Esophagus squamous epithelium (tissue), 5 donors: ENCODE measurements around the gene PIGZ. TPM values are rescaled to one million over a fixed set of nuclear protein-coding genes. Genes with fewer than 3 reads are reported as not detected.

Experiments used
- DNase-seq: peaks from one replicate; lab custom pipeline; 2025; lab: John Stamatoyannopoulos, UW
- H3K27ac ChIP-seq, 4 donors: fragments of 200-600 bp; sonication (generic); one replicate each; pipeline ENCODE4 v1.5.1; 2016 to 2019; ENCODE audit warnings: mild to moderate bottlenecking in 1 of 4
- H3K27me3 ChIP-seq, 4 donors: fragments of 200-600 bp; sonication (generic); 1 replicate in 3 of 4; 2 replicates in 1 of 4; pipeline versions ENCODE4 v1.5.1 to v1.6.0; 2017 to 2021; ENCODE audit warnings: antibody characterized with exemption in 1 of 4
- H3K36me3 ChIP-seq, 3 donors: fragments of 200-600 bp; sonication (generic); one replicate each; pipeline ENCODE4 v1.5.1; 2016 to 2019
- H3K4me1 ChIP-seq, 3 donors: fragments of 200-600 bp; sonication (generic); one replicate each; pipeline ENCODE4 v1.5.1; 2017 to 2019
- H3K4me3 ChIP-seq, 4 donors: fragments of 200-600 bp; sonication (generic); 1 replicate in 3 of 4; 2 replicates in 1 of 4; pipeline ENCODE4 v1.5.1; 2016 to 2019; ENCODE audit warnings: mild to moderate bottlenecking in 2 of 4, moderate library complexity in 1 of 4
- H3K9me3 ChIP-seq, 3 donors: fragments of 200-600 bp; sonication (generic); one replicate each; pipeline ENCODE4 v1.5.1; 2016 to 2019
- CTCF ChIP-seq, 6 experiments: fragments of 450-650 bp in 4 of 6; fragments of 200-600 bp in 2 of 6; sonication (generic) in 2 of 6; IDR thresholded peaks; one replicate each; pipeline ENCODE4 v1.5.1; 2016 to 2019; ENCODE audit warnings: antibody characterized with exemption in 6 of 6, mild to moderate bottlenecking in 4 of 6, moderate library complexity in 4 of 6
- POLR2A ChIP-seq, 4 donors: fragments of 450-650 bp; IDR thresholded peaks; one replicate each; pipeline ENCODE4 v1.6.1; 2017; ENCODE audit warnings: antibody characterized with exemption in 4 of 4, mild to moderate bottlenecking in 4 of 4, moderate library complexity in 3 of 4
- WGBS, 2 donors: methylation state at CpG; one replicate each; pipeline ENCODE4 v1.1.5; 2018; 5-methylcytosine and 5-hydroxymethylcytosine counted together
- intact Hi-C: fragments of 100-400 bp; cut with DNase I; formaldehyde crosslinking; loops from one replicate; pipeline ENCODE4 v1.15.0; 2022
- total RNA-seq, 4 donors: library from RNA; depleted of rRNA; stranded (reverse); fragments of >200 nt; gene quantifications; one replicate each; pipeline ENCODE4 v1.1.0, GENCODE V29; 2016
- donor health status: DM: yes; HTN: yes; CAD: no.

PIGZ gene
- total RNA-seq, 4 donors from 2014 or later, result 3.4 to 8.8 (median 5.4) TPM

- intact Hi-C loops, result no loop called here
- Histone ChIP-seq H3K27ac (no peak overlapping the region), H3K4me3 (no peak overlapping the region), H3K9me3 (no peaks in the 10 kb centered on the region), H3K36me3 (peaks cover 0 to 67% (median 11%) of the 10 kb centered on the region in 3 donors), H3K27me3 (no peaks in the 10 kb centered on the region), H3K4me1 (no peaks in the 10 kb centered on the region)
- 65 to 78% methylated on average over 2 of the region's 2 CpGs for WGBS, 2 donors
- TF ChIP-seq CTCF (IDR thresholded peaks at IDR 0.05) (no peak), POLR2A (IDR thresholded peaks at IDR 0.05) (no peak)
- no peak for DNase-seq
Measured at GRCh38 chr3:196920733-196921132, 47.9 kb downstream of the PIGZ start.

- peaks cover 0 to 65% (median 11%) of the 10 kb centered on the region in 3 donors for H3K36me3 ChIP-seq
- no peak overlapping the region for H3K27ac ChIP-seq
- H3K4me1 ChIP-seq, result no peaks in the 10 kb centered on the region
- 75 to 91% methylated on average over 2 of the region's 2 CpGs for WGBS, 2 donors
- no peaks in the 10 kb centered on the region for H3K9me3 ChIP-seq
- intact Hi-C loops, result no loop called here
- H3K27me3 ChIP-seq, result no peaks in the 10 kb centered on the region
- H3K4me3 ChIP-seq, result no peak overlapping the region
- DNase-seq, result no peak
- TF ChIP-seq CTCF (IDR thresholded peaks at IDR 0.05) (no peak), POLR2A (IDR thresholded peaks at IDR 0.05) (no peak)
Measured at GRCh38 chr3:196918968-196919367, 49.7 kb downstream of the PIGZ start.

- H3K9me3 ChIP-seq, result no peaks in the 10 kb centered on the region
- 97 to 100% methylated on average over 3 of the region's 3 CpGs for WGBS, 2 donors
Measured at GRCh38 chr3:196916995-196917394, 51.6 kb downstream of the PIGZ start.

GRCh38 chr3:196916221-196916620 is 52.4 kb downstream of the PIGZ start:
- 100% methylated on average over 1 of the region's 1 CpG for WGBS, 2 donors
- intact Hi-C loops, result no loop called here

More at GRCh38 chr3:196916995-196917394, 51.6 kb downstream of the PIGZ start:
- Histone ChIP-seq H3K4me1 (no peaks in the 10 kb centered on the region), H3K27me3 (no peaks in the 10 kb centered on the region), H3K4me3 (no peak overlapping the region), H3K27ac (no peak overlapping the region), H3K36me3 (peaks cover 0 to 46% (median 3%) of the 10 kb centered on the region in 3 donors)
- intact Hi-C loops, result no loop called here
- DNase-seq, result no peak
- TF ChIP-seq CTCF (IDR thresholded peaks at IDR 0.05), result no peak
- no peak for TF ChIP-seq POLR2A (IDR thresholded peaks at IDR 0.05)

GRCh38 chr3:196915375-196915774 is 53.3 kb downstream of the PIGZ start:
- H3K36me3 ChIP-seq, result peaks cover 0 to 34% (median 0%) of the 10 kb centered on the region in 3 donors
- no peaks in the 10 kb centered on the region for H3K27me3 ChIP-seq
- no peak overlapping the region for H3K27ac ChIP-seq
- no peak overlapping the region for H3K4me3 ChIP-seq
- intact Hi-C loops, result no loop called here
- DNase-seq, result no peak
- WGBS, 2 donors, result 89 to 93% methylated on average over 1 to 3 of the region's 3 CpGs
- no peaks in the 10 kb centered on the region for H3K4me1 ChIP-seq
- no peaks in the 10 kb centered on the region for H3K9me3 ChIP-seq
- TF ChIP-seq POLR2A (IDR thresholded peaks at IDR 0.05) (no peak), CTCF (IDR thresholded peaks at IDR 0.05) (no peak)

More at GRCh38 chr3:196916221-196916620, 52.4 kb downstream of the PIGZ start:
- H3K9me3 ChIP-seq, result no peaks in the 10 kb centered on the region
- DNase-seq, result no peak
- H3K4me3 ChIP-seq, result no peak overlapping the region
- no peak overlapping the region for H3K27ac ChIP-seq
- H3K27me3 ChIP-seq, result no peaks in the 10 kb centered on the region
- TF ChIP-seq CTCF (IDR thresholded peaks at IDR 0.05) (no peak), POLR2A (IDR thresholded peaks at IDR 0.05) (no peak)
- H3K36me3 ChIP-seq, result peaks cover 0 to 39% (median 0%) of the 10 kb centered on the region in 3 donors
- no peaks in the 10 kb centered on the region for H3K4me1 ChIP-seq
